Calu3 (cell line): Measurements from ENCODE around the gene MTTP. TPM values are rescaled to one million over a fixed set of nuclear protein-coding genes. Genes with fewer than 3 reads are reported as not detected.

Experiments
- BruUV-seq: library from RNA; stranded (reverse); fragments of 400-500 nt; replicated peaks from 2 replicates; lab custom pipeline; 2021; lab: Mats Ljungman, UMichigan
- CTCF ChIA-PET: fragments of 300-600 bp; sonication (Branson Sonifier 250); formaldehyde crosslinking; loops from one replicate; lab custom pipeline; 2022; ENCODE audit warnings: antibody characterized with exemption; lab: Charles Lee
- DNase-seq: peaks from one replicate; pipeline ENCODE4 v3.0.0; 2022
- H3K27ac Mint-ChIP-seq: one replicate; pipeline ENCODE4 v1.8.0; 2022; ENCODE audit warnings: mixed read lengths; ENCODE audit not compliant: unreplicated experiment
- H3K27me3 Mint-ChIP-seq: one replicate; pipeline ENCODE4 v1.8.0; 2022; ENCODE audit warnings: mixed read lengths; ENCODE audit not compliant: unreplicated experiment
- H3K36me3 Mint-ChIP-seq: one replicate; pipeline ENCODE4 v1.8.0; 2022; ENCODE audit warnings: mild to moderate bottlenecking, moderate library complexity, mixed read lengths; ENCODE audit not compliant: insufficient read depth, unreplicated experiment
- H3K4me1 Mint-ChIP-seq: one replicate; pipeline ENCODE4 v1.8.0; 2022; ENCODE audit warnings: mild to moderate bottlenecking, low read depth, mixed read lengths; ENCODE audit not compliant: unreplicated experiment
- H3K4me3 Mint-ChIP-seq: one replicate; pipeline ENCODE4 v1.8.0; 2022; ENCODE audit warnings: mild to moderate bottlenecking, low read depth, moderate library complexity, mixed read lengths; ENCODE audit not compliant: unreplicated experiment
- H3K9me3 Mint-ChIP-seq: one replicate; pipeline ENCODE4 v1.8.0; 2022; ENCODE audit warnings: low read depth, mixed read lengths; ENCODE audit not compliant: unreplicated experiment
- CTCF ChIP-seq: fragments of 200-600 bp; IDR thresholded peaks from one replicate; pipeline ENCODE4 v1.8.0; 2022; ENCODE audit warnings: antibody characterized with exemption; ENCODE audit not compliant: unreplicated experiment
- intact Hi-C: fragments of 100-400 bp; cut with micrococcal nuclease; formaldehyde crosslinking; loops from one replicate; pipeline ENCODE4 v1.10.0; 2022; ENCODE audit not compliant: unreplicated experiment
- total RNA-seq: library from RNA; stranded (reverse); gene quantifications from 2 replicates; pipeline ENCODE4 v1.2.3, GENCODE V29; 2022

Gene MTTP
- total RNA-seq, 1 experiment from 2014 or later: not detected

- H3K36me3 Mint-ChIP-seq: no peaks in the 10 kb centered on the region
- no peak overlapping the region for H3K27ac Mint-ChIP-seq
- no peak for DNase-seq
- intact Hi-C loops: no loop called here
- H3K4me1 Mint-ChIP-seq: peaks cover 7% of the 10 kb centered on the region
- no peak for TF ChIP-seq CTCF
- CTCF ChIA-PET: no interaction called here
- no peaks in the 10 kb centered on the region for H3K9me3 Mint-ChIP-seq
- no peak overlapping the region for H3K4me3 Mint-ChIP-seq
- BruUV-seq: no TSS peak
- H3K27me3 Mint-ChIP-seq: no peaks in the 10 kb centered on the region
These were observed 40.7 kb downstream of the MTTP start for GRCh38 chr4:99615170-99615820.

DNA sequence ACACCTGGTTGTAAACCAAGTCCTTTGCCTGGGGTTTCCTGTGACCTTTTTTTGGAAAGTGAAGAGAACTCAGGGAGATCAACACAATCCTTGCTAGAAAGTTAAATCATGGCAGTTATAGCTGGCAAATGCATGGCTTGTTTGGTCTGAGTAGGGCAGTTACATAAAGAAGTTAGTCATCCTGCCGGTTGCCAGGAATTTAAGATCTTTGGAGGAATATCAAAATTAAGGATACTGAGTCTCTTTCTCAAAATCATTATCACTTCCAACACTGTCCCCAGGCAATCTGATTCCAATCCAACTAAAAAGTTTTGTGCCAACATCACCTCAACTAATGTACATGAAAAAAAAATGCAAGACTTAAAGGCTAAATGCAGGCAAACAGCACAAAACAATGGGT, 42.8 kb downstream of the MTTP start:
- no peak for DNase-seq
- Mint-ChIP-seq H3K9me3 (no peaks in the 10 kb centered on the region), H3K27me3 (no peaks in the 10 kb centered on the region), H3K4me3 (no peak overlapping the region), H3K27ac (no peak overlapping the region), H3K4me1 (peaks cover 7% of the 10 kb centered on the region), H3K36me3 (no peaks in the 10 kb centered on the region)
- CTCF ChIA-PET: no interaction called here
- BruUV-seq: no TSS peak
- intact Hi-C loops: no loop called here
- no peak for TF ChIP-seq CTCF

DNA sequence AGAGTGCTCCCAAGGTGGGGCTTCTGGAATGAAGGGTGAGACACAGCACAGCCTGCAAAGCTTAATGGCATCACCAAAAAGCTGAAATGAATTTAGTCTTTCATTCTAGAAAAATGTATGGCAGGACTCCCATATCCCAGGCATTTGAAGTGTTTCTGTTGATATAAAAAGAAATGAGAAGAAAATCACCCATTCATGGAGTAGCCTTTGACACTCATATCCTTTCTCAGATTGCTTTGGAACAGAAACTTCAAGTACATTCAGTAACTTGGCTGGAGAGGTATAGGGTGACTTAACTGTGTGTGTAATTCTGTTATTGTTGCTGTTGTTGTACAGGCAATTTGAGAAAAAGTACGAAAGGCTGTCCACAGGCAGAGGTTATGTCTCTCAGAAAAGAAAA, 47.7 kb downstream of the MTTP start:
- CTCF ChIA-PET: no interaction called here
- no peak for DNase-seq
- intact Hi-C loops: no loop called here
- no peaks in the 10 kb centered on the region for H3K27me3 Mint-ChIP-seq
- no peak overlapping the region for H3K27ac Mint-ChIP-seq
- no peaks in the 10 kb centered on the region for H3K4me1 Mint-ChIP-seq
- no peaks in the 10 kb centered on the region for H3K9me3 Mint-ChIP-seq
- no TSS peak for BruUV-seq
- no peak overlapping the region for H3K4me3 Mint-ChIP-seq
- TF ChIP-seq CTCF: no peak
- H3K36me3 Mint-ChIP-seq: no peaks in the 10 kb centered on the region

DNA sequence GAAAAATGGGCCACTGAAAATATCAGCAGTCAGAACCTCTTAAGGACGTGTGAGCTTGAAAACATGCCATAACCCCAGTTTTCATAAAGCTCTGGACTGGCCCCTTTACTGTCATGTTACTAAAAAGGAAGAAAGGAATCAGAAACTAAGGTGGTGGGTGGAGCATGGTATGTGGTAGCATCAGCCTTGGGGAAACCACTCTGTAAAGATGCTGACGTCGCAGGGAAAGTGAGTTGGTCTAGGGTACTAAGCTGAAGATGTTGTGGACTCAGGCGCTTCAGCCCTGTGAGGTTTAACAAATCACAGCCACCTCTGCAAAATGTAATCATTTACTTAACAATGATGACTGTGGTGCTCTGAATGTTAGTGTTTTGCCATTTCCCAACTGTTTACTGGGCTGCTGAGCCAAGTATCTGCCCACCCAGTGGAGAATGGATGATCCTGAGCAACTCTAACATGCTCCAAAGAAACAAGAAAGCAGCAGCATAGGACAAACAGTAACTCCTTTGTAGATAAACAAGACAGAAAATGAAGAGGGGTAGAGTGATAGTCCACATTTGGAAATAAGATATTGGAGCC, 49.6 kb downstream of the MTTP start:
- intact Hi-C loops: no loop called here
- H3K27ac Mint-ChIP-seq: no peak overlapping the region
- no peak for TF ChIP-seq CTCF
- no peak overlapping the region for H3K4me3 Mint-ChIP-seq
- no peaks in the 10 kb centered on the region for H3K4me1 Mint-ChIP-seq
- BruUV-seq: no TSS peak
- H3K9me3 Mint-ChIP-seq: no peaks in the 10 kb centered on the region
- H3K27me3 Mint-ChIP-seq: no peaks in the 10 kb centered on the region
- CTCF ChIA-PET: no interaction called here
- H3K36me3 Mint-ChIP-seq: no peaks in the 10 kb centered on the region
- DNase-seq: no peak
